ENCODE measurements around the gene CD46. TPM values are rescaled to one million over a fixed set of nuclear protein-coding genes. Genes with fewer than 3 reads are reported as not detected.

The CD46 gene
- total RNA-seq, result 102 and 140 TPM in 2 replicates

GRCh38 chr1:207751790-207752455 lies at the start of gene CD46:
Gene CD46 (plus strand): TSS chr1:207752054. CDS start chr1:207752213, 159 bp downstream.

Small RNA genes lying within 50 kb of the gene (small RNA-seq; reads per million reads assigned to genes)
- 0.08 reads per million for gene RNA5SP534

Other genes with a start within 250 kb of the CD46 start
- not detected in 2 replicates for gene CR1L, start 106.9 kb upstream of the CD46 start, total RNA-seq
- 42.1 and 58.7 TPM in 2 replicates for gene CD34, start 159.1 kb downstream of the CD46 start, total RNA-seq

Measured in vein endothelial cell (primary cell).